Esophagus muscularis mucosa (tissue), 4 donors: Measurements from ENCODE around the gene SLC6A8. TPM values are rescaled to one million over a fixed set of nuclear protein-coding genes. Genes with fewer than 3 reads are reported as not detected.

Experiments
- DNase-seq: peaks from one replicate; pipeline ENCODE4 v3.0.0-alpha.2; 2017; ENCODE audit errors: extremely low spot score
- H3K27ac ChIP-seq, 4 donors: fragments of 200-600 bp; sonication (generic); replicated peaks in 1 of 4; 1 replicate in 3 of 4; 2 replicates in 1 of 4; pipeline ENCODE4 v1.5.1; 2016 to 2019; ENCODE audit warnings: mild to moderate bottlenecking in 1 of 4
- H3K27me3 ChIP-seq, 4 donors: fragments of 200-600 bp; sonication (generic); one replicate each; pipeline versions ENCODE4 v1.5.1 to v1.6.0; 2016 to 2019
- H3K36me3 ChIP-seq, 4 donors: fragments of 200-600 bp; sonication (generic); one replicate each; pipeline ENCODE4 v1.5.1; 2016 to 2019
- H3K4me1 ChIP-seq, 4 donors: fragments of 200-600 bp; sonication (generic); one replicate each; pipeline ENCODE4 v1.5.1; 2016 to 2019
- H3K4me3 ChIP-seq, 4 donors: fragments of 200-600 bp; sonication (generic); 1 replicate in 2 of 4; 2 replicates in 2 of 4; pipeline ENCODE4 v1.5.1; 2016 to 2019; ENCODE audit warnings: mild to moderate bottlenecking in 4 of 4, moderate library complexity in 1 of 4
- H3K9me3 ChIP-seq, 4 donors: fragments of 200-600 bp; sonication (generic); 1 replicate in 3 of 4; 2 replicates in 1 of 4; pipeline ENCODE4 v1.5.1; 2016 to 2019
- EP300 ChIP-seq: sonication (generic); formaldehyde crosslinking; IDR thresholded peaks from one replicate; pipeline ENCODE4 v1.6.1; 2017; ENCODE audit warnings: antibody characterized with exemption
- POLR2A ChIP-seq: fragments of 450-650 bp; IDR thresholded peaks from one replicate; pipeline ENCODE4 v1.6.1; 2017; ENCODE audit warnings: antibody characterized with exemption, moderate library complexity, mild to moderate bottlenecking, low read depth
- POLR2AphosphoS5 ChIP-seq, 2 donors: sonication (generic); formaldehyde crosslinking; IDR thresholded peaks; one replicate each; pipeline ENCODE4 v1.6.1; 2017; ENCODE audit warnings: antibody characterized with exemption in 2 of 2
- WGBS: methylation state at CpG from one replicate; pipeline ENCODE4 v1.1.5; 2018; 5-methylcytosine and 5-hydroxymethylcytosine counted together
- intact Hi-C: fragments of 100-400 bp; cut with DNase I; formaldehyde crosslinking; loops from one replicate; pipeline ENCODE4 v1.15.1; 2023
- total RNA-seq, 4 donors: library from RNA; depleted of rRNA; stranded (reverse); fragments of >200 nt; gene quantifications; one replicate each; pipeline versions ENCODE4 v1.1.0 to v1.2.1, GENCODE V29; 2016
- TF ChIP-seq, protein P1 (sequence below), 3 experiments: fragments of 200-600 bp in 2 of 3; fragments of 450-650 bp in 1 of 3; sonication (generic) in 2 of 3; IDR thresholded peaks; one replicate each; pipeline ENCODE4 v1.5.1; 2017 to 2019; ENCODE audit warnings: antibody characterized with exemption in 3 of 3, mild to moderate bottlenecking in 2 of 3, moderate library complexity in 1 of 3

Gene SLC6A8
- total RNA-seq, 4 donors from 2014 or later = 41.7 to 62.3 (median 45.6) TPM

- Histone ChIP-seq H3K9me3 (peaks cover 0 to 6% (median 0%) of the 10 kb centered on the region in 4 donors), H3K4me3 (no peak overlapping the region), H3K4me1 (peaks cover 0 to 29% (median 7%) of the 10 kb centered on the region in 4 donors), H3K27ac (peak overlapping the region in 1 of 4 donors; percentile 26), H3K27me3 (peaks cover 0 to 14% (median 2%) of the 10 kb centered on the region in 4 donors), H3K36me3 (no peaks in the 10 kb centered on the region)
- TF ChIP-seq POLR2A (no peak), POLR2AphosphoS5 (IDR thresholded peaks at IDR 0.05) (no peak), EP300 (no peak)
- TF ChIP-seq, protein P1, sequence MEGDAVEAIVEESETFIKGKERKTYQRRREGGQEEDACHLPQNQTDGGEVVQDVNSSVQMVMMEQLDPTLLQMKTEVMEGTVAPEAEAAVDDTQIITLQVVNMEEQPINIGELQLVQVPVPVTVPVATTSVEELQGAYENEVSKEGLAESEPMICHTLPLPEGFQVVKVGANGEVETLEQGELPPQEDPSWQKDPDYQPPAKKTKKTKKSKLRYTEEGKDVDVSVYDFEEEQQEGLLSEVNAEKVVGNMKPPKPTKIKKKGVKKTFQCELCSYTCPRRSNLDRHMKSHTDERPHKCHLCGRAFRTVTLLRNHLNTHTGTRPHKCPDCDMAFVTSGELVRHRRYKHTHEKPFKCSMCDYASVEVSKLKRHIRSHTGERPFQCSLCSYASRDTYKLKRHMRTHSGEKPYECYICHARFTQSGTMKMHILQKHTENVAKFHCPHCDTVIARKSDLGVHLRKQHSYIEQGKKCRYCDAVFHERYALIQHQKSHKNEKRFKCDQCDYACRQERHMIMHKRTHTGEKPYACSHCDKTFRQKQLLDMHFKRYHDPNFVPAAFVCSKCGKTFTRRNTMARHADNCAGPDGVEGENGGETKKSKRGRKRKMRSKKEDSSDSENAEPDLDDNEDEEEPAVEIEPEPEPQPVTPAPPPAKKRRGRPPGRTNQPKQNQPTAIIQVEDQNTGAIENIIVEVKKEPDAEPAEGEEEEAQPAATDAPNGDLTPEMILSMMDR (IDR thresholded peaks at IDR 0.05) = no peak
- intact Hi-C loops = no loop called here
- 83% methylated on average over 20 of the region's 23 CpGs for WGBS
- DNase-seq = no peak
Measured at GRCh38 chrX:153669901-153670731, 17.6 kb upstream of the SLC6A8 start.

DNA sequence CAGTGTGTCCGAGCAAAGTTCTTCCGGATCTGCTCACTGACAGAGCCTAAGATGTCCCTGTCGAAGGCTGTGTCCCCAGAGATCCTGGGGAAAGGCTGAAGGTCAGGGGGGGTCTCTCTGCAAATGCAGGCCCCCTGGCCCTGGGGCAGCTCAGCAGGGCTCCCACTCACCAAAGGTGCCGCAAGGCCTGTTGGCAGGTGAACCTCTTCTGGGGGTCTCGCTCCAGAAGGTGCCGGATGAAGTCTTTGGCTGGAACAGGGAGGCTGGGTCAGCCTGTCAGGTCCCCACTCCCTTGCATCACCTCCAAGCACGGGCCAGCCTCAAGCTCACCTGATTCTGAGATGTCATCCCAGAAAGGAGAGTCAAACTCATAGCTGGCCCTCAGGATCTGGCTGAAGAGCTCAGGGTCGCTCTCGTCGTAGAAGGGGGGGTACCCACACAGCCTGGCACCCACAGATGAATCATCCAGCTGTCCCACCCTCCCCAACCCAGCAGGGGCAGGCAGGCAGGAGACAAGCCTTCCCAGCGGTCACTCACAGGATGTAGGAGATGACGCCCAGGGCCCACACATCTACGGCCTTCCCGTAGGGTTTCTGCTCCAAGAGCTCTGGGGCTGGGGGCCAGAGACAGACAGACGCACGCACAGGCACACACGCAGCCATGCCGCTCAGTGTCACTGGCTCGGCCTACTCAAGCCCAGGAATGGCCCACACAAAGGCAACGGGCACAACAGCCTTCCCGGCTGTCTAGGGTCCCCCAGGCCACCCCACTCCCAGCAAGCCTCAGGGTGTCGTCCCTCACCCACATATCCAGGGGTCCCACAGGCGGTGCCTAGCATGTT, 16.8 kb upstream of the SLC6A8 start:
- intact Hi-C loops = no loop called here
- Histone ChIP-seq H3K27ac (no peak overlapping the region), H3K27me3 (peaks cover 0 to 14% (median 2%) of the 10 kb centered on the region in 4 donors), H3K9me3 (no peaks in the 10 kb centered on the region), H3K4me1 (peaks cover 0 to 29% (median 7%) of the 10 kb centered on the region in 4 donors), H3K4me3 (no peak overlapping the region), H3K36me3 (no peaks in the 10 kb centered on the region)
- TF ChIP-seq POLR2A = no peak
- no peak for TF ChIP-seq POLR2AphosphoS5 (IDR thresholded peaks at IDR 0.05)
- WGBS = no CpG with 5 or more reads among the region's 23 CpGs
- DNase-seq = no peak

- no peak for TF ChIP-seq POLR2AphosphoS5 (IDR thresholded peaks at IDR 0.05)
- TF ChIP-seq, protein P1 (IDR thresholded peaks at IDR 0.05) = no peak
- DNase-seq = no peak
- no peaks in the 10 kb centered on the region for H3K36me3 ChIP-seq
- peak overlapping the region; percentile 45 to 72 (median 70) for H3K27ac ChIP-seq
- H3K4me3 ChIP-seq = peak overlapping the region in 1 of 4 donors; percentile 50
- WGBS = 87% methylated on average over 22 of the region's 27 CpGs
- no peaks in the 10 kb centered on the region for H3K9me3 ChIP-seq
- peaks cover 0 to 14% (median 2%) of the 10 kb centered on the region in 4 donors for H3K27me3 ChIP-seq
- intact Hi-C loops = no loop called here
- peaks cover 0 to 29% (median 7%) of the 10 kb centered on the region in 4 donors for H3K4me1 ChIP-seq
Measured at GRCh38 chrX:153671589-153672530, 15.9 kb upstream of the SLC6A8 start.

GRCh38 chrX:153672531-153673427, 14.9 kb upstream of the SLC6A8 start:
- H3K4me1 ChIP-seq = peaks cover 0 to 29% (median 7%) of the 10 kb centered on the region in 4 donors
- TF ChIP-seq, protein P1 (IDR thresholded peaks at IDR 0.05) = no peak
- TF ChIP-seq EP300 (no peak), POLR2A (no peak)
- intact Hi-C loops = no loop called here
- peak overlapping the region; percentile 40 to 52 (median 45) for H3K4me3 ChIP-seq
- peaks cover 0 to 14% (median 2%) of the 10 kb centered on the region in 4 donors for H3K27me3 ChIP-seq
- no peak for DNase-seq
- H3K27ac ChIP-seq = peak overlapping the region; percentile 45 to 72 (median 70)
- H3K36me3 ChIP-seq = no peaks in the 10 kb centered on the region
- no peaks in the 10 kb centered on the region for H3K9me3 ChIP-seq
- WGBS = 73% methylated on average over 30 of the region's 53 CpGs
